ENCODE data around the gene VWF. TPM values are rescaled to one million over a fixed set of nuclear protein-coding genes. Genes with fewer than 3 reads are reported as not detected.
"Not testable (repeated sequence)": the region's sequence is repeated elsewhere in the genome, so short reads cannot be mapped to it uniquely, and the experiment has no call there.

The VWF gene
- polyA plus RNA-seq, 2 donors = 14.8 to 38.4 TPM

DNA sequence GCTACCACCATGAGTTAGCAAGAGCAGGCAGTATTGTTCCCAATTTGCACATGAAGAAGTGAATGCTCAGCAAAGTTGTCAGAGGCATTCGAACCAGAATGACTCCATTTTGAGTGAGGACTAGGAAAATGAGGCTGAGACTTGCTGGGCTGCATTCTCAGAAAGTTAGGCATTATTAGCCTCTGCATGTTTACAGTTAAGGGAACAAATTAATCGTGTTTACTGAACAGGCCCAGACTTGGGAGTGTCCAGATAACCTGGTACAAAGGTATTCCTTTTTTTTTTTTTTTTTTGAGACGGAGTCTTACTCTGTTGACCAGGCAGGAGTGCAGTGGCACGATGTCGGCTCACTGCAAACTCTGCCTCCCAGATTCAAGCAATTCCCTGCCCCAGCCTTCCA is 22.5 kb upstream of the VWF start:
- Histone ChIP-seq H3K27ac (ENCODE audit: low read depth in 2 of 2, low read length in 1 of 2) (no peak overlapping the region), H3K4me3 (ENCODE audit: low read depth in 1 of 2, low read length in 2 of 2) (no peak overlapping the region), H3K9me3 (ENCODE audit: control insufficient read depth in 2 of 2, insufficient read depth in 1 of 2, low read depth in 1 of 2, low read length in 1 of 2) (no peaks in the 10 kb centered on the region), H3K4me1 (ENCODE audit: control insufficient read depth in 2 of 2, insufficient read depth in 2 of 2, low read length in 1 of 2) (no peaks in the 10 kb centered on the region), H3K27me3 (ENCODE audit: control insufficient read depth in 1 of 2, insufficient read depth in 2 of 2, low read length in 2 of 2) (no peaks in the 10 kb centered on the region), H3K36me3 (ENCODE audit: control insufficient read depth in 2 of 2, insufficient read depth in 2 of 2, low read length in 1 of 2) (no peaks in the 10 kb centered on the region)
- 80 to 81% methylated on average over 5 of the region's 5 CpGs for WGBS, 2 donors

DNA sequence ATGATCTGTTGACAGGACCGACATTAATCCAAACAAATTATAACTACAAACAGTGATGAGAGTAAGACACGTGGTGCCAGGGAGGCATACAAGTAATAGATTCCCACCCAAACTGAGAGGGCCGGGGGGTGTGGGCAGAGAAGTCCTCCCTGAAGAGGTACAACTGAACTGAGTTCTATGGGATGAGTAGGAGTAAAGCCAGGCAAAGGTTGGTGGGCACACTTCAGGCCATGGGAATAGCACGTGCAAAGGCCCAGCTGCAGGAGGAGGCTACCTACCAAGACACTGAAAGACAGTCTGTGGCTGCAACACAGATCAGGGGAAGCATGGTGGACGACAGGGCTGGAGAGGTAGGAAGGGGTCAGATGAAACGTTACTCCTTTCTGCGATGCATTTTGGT is 22.0 kb upstream of the VWF start:
- Histone ChIP-seq H3K4me3 (ENCODE audit: low read depth in 1 of 2, low read length in 2 of 2) (no peak overlapping the region), H3K36me3 (ENCODE audit: control insufficient read depth in 2 of 2, insufficient read depth in 2 of 2, low read length in 1 of 2) (no peaks in the 10 kb centered on the region), H3K27ac (ENCODE audit: low read depth in 2 of 2, low read length in 1 of 2) (no peak overlapping the region), H3K4me1 (ENCODE audit: control insufficient read depth in 2 of 2, insufficient read depth in 2 of 2, low read length in 1 of 2) (no peaks in the 10 kb centered on the region), H3K9me3 (ENCODE audit: control insufficient read depth in 2 of 2, insufficient read depth in 1 of 2, low read depth in 1 of 2, low read length in 1 of 2) (no peaks in the 10 kb centered on the region), H3K27me3 (ENCODE audit: control insufficient read depth in 1 of 2, insufficient read depth in 2 of 2, low read length in 2 of 2) (no peaks in the 10 kb centered on the region)
- WGBS, 2 donors = 91 to 92% methylated on average over 7 of the region's 7 CpGs

DNA sequence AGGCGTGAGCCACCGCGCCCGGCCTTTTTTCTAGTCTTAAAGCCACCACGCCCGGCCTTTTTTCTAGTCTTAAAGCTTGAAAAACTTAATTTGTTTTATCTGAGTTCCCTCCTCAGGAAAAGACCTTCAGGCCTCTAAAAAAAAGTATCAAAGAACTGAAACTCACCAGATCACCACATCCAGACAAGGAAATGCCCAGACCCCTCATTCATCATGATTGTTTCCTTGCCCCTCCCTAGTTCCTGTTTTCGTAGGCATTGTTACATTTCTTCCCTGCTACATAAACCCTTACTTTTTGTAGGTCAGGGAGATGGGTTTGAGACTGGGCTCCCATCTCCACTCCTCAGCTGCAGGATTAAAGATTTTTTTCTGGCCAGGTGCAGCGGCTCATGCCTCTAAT is 21.1 kb upstream of the VWF start:
- WGBS, 2 donors = 75 to 78% methylated on average over 8 of the region's 8 CpGs
- Histone ChIP-seq H3K27me3 (ENCODE audit: control insufficient read depth in 1 of 2, insufficient read depth in 2 of 2, low read length in 2 of 2) (no peaks in the 10 kb centered on the region), H3K36me3 (ENCODE audit: control insufficient read depth in 2 of 2, insufficient read depth in 2 of 2, low read length in 1 of 2) (no peaks in the 10 kb centered on the region), H3K9me3 (ENCODE audit: control insufficient read depth in 2 of 2, insufficient read depth in 1 of 2, low read depth in 1 of 2, low read length in 1 of 2) (no peaks in the 10 kb centered on the region), H3K4me1 (ENCODE audit: control insufficient read depth in 2 of 2, insufficient read depth in 2 of 2, low read length in 1 of 2) (no peaks in the 10 kb centered on the region), H3K4me3 (ENCODE audit: low read depth in 1 of 2, low read length in 2 of 2) (no peak overlapping the region), H3K27ac (ENCODE audit: low read depth in 2 of 2, low read length in 1 of 2) (no peak overlapping the region)

- Histone ChIP-seq H3K27ac (ENCODE audit: low read depth in 2 of 2, low read length in 1 of 2) (no peak overlapping the region), H3K9me3 (ENCODE audit: control insufficient read depth in 2 of 2, insufficient read depth in 1 of 2, low read depth in 1 of 2, low read length in 1 of 2) (no peaks in the 10 kb centered on the region), H3K4me1 (ENCODE audit: control insufficient read depth in 2 of 2, insufficient read depth in 2 of 2, low read length in 1 of 2) (no peaks in the 10 kb centered on the region), H3K4me3 (ENCODE audit: low read depth in 1 of 2, low read length in 2 of 2) (no peak overlapping the region), H3K27me3 (ENCODE audit: control insufficient read depth in 1 of 2, insufficient read depth in 2 of 2, low read length in 2 of 2) (no peaks in the 10 kb centered on the region), H3K36me3 (ENCODE audit: control insufficient read depth in 2 of 2, insufficient read depth in 2 of 2, low read length in 1 of 2) (no peaks in the 10 kb centered on the region)
- WGBS, 2 donors = 82 to 84% methylated on average over 4 of the region's 4 CpGs
These were observed 18.8 kb upstream of the VWF start for GRCh38 chr12:6143303-6143675.

GRCh38 chr12:6142368-6143302 is 18.2 kb upstream of the VWF start:
- WGBS, 2 donors = 87 to 90% methylated on average over 35 of the region's 35 CpGs
- H3K27ac ChIP-seq (ENCODE audit: low read depth in 2 of 2, low read length in 1 of 2); H3K9me3 ChIP-seq (ENCODE audit: control insufficient read depth in 2 of 2, insufficient read depth in 1 of 2, low read depth in 1 of 2, low read length in 1 of 2); H3K27me3 ChIP-seq (ENCODE audit: control insufficient read depth in 1 of 2, insufficient read depth in 2 of 2, low read length in 2 of 2); H3K36me3 ChIP-seq (ENCODE audit: control insufficient read depth in 2 of 2, insufficient read depth in 2 of 2, low read length in 1 of 2); H3K4me1 ChIP-seq (ENCODE audit: control insufficient read depth in 2 of 2, insufficient read depth in 2 of 2, low read length in 1 of 2); H3K4me3 ChIP-seq (ENCODE audit: low read depth in 1 of 2, low read length in 2 of 2): not testable (repeated sequence)

- H3K27me3 ChIP-seq (ENCODE audit: control insufficient read depth in 1 of 2, insufficient read depth in 2 of 2, low read length in 2 of 2); H3K27ac ChIP-seq (ENCODE audit: low read depth in 2 of 2, low read length in 1 of 2); H3K4me1 ChIP-seq (ENCODE audit: control insufficient read depth in 2 of 2, insufficient read depth in 2 of 2, low read length in 1 of 2); H3K36me3 ChIP-seq (ENCODE audit: control insufficient read depth in 2 of 2, insufficient read depth in 2 of 2, low read length in 1 of 2); H3K4me3 ChIP-seq (ENCODE audit: low read depth in 1 of 2, low read length in 2 of 2); H3K9me3 ChIP-seq (ENCODE audit: control insufficient read depth in 2 of 2, insufficient read depth in 1 of 2, low read depth in 1 of 2, low read length in 1 of 2): not testable (repeated sequence)
- 82 to 83% methylated on average over 16 of the region's 16 CpGs for WGBS, 2 donors
These were observed 17.4 kb upstream of the VWF start for GRCh38 chr12:6141731-6142367.

GRCh38 chr12:6140651-6141447 is 16.4 kb upstream of the VWF start:
- Histone ChIP-seq H3K27me3 (ENCODE audit: control insufficient read depth in 1 of 2, insufficient read depth in 2 of 2, low read length in 2 of 2) (no peaks in the 10 kb centered on the region), H3K27ac (ENCODE audit: low read depth in 2 of 2, low read length in 1 of 2) (peak overlapping the region in 1 of 2 donors; percentile 20), H3K36me3 (ENCODE audit: control insufficient read depth in 2 of 2, insufficient read depth in 2 of 2, low read length in 1 of 2) (no peaks in the 10 kb centered on the region), H3K9me3 (ENCODE audit: control insufficient read depth in 2 of 2, insufficient read depth in 1 of 2, low read depth in 1 of 2, low read length in 1 of 2) (no peaks in the 10 kb centered on the region), H3K4me3 (ENCODE audit: low read depth in 1 of 2, low read length in 2 of 2) (no peak overlapping the region), H3K4me1 (ENCODE audit: control insufficient read depth in 2 of 2, insufficient read depth in 2 of 2, low read length in 1 of 2) (no peaks in the 10 kb centered on the region)
- WGBS, 2 donors = 64 to 70% methylated on average over 8 of the region's 8 CpGs

- H3K36me3 ChIP-seq (ENCODE audit: control insufficient read depth in 2 of 2, insufficient read depth in 2 of 2, low read length in 1 of 2) = no peaks in the 10 kb centered on the region
- H3K9me3 ChIP-seq (ENCODE audit: control insufficient read depth in 2 of 2, insufficient read depth in 1 of 2, low read depth in 1 of 2, low read length in 1 of 2) = no peaks in the 10 kb centered on the region
- H3K27me3 ChIP-seq (ENCODE audit: control insufficient read depth in 1 of 2, insufficient read depth in 2 of 2, low read length in 2 of 2) = no peaks in the 10 kb centered on the region
- WGBS, 2 donors = 53 to 59% methylated on average over 2 of the region's 2 CpGs
- no peak overlapping the region for H3K27ac ChIP-seq (ENCODE audit: low read depth in 2 of 2, low read length in 1 of 2)
- no peak overlapping the region for H3K4me3 ChIP-seq (ENCODE audit: low read depth in 1 of 2, low read length in 2 of 2)
- H3K4me1 ChIP-seq (ENCODE audit: control insufficient read depth in 2 of 2, insufficient read depth in 2 of 2, low read length in 1 of 2) = no peaks in the 10 kb centered on the region
These were observed 10.6 kb upstream of the VWF start for GRCh38 chr12:6135071-6135470.

DNA sequence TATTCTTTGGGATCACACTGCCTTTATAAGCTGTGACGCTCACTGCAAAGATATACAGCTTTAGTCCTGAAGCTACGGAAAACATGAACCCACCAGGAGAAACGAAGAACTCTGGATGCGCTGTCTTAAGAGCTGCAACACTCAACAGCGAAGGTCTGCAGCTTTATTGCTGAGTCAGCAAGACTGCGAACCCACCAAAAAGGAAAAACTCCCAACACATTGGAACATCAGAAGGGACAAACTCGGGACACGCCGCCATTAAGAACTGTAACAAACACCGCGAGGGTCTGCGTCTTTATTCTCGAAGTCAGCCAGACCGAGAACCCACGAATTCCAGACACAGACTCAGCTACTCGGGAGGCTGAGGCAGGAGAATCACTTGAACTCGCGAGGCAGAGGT is 9.2 kb upstream of the VWF start:
- no peak overlapping the region for H3K27ac ChIP-seq (ENCODE audit: low read depth in 2 of 2, low read length in 1 of 2)
- no peaks in the 10 kb centered on the region for H3K36me3 ChIP-seq (ENCODE audit: control insufficient read depth in 2 of 2, insufficient read depth in 2 of 2, low read length in 1 of 2)
- 90 to 94% methylated on average over 18 of the region's 18 CpGs for WGBS, 2 donors
- H3K9me3 ChIP-seq (ENCODE audit: control insufficient read depth in 2 of 2, insufficient read depth in 1 of 2, low read depth in 1 of 2, low read length in 1 of 2) = no peaks in the 10 kb centered on the region
- H3K4me1 ChIP-seq (ENCODE audit: control insufficient read depth in 2 of 2, insufficient read depth in 2 of 2, low read length in 1 of 2) = no peaks in the 10 kb centered on the region
- no peak overlapping the region for H3K4me3 ChIP-seq (ENCODE audit: low read depth in 1 of 2, low read length in 2 of 2)
- no peaks in the 10 kb centered on the region for H3K27me3 ChIP-seq (ENCODE audit: control insufficient read depth in 1 of 2, insufficient read depth in 2 of 2, low read length in 2 of 2)
